NT2/D1 (cell line): Measurements from ENCODE around the gene LPP.

ENCODE experiments used
- DNase-seq: peaks from one replicate; pipeline ENCODE4 v3.0.0-alpha.2; 2011; ENCODE audit warnings: low read depth, low spot score
- H3K27me3 ChIP-seq: 2 replicates; pipeline ENCODE4 v1.6.0; 2011; ENCODE audit warnings: mild to moderate bottlenecking; ENCODE audit not compliant: insufficient read length, insufficient read depth
- H3K36me3 ChIP-seq: 2 replicates; pipeline ENCODE4 v1.6.1; 2011; ENCODE audit warnings: mild to moderate bottlenecking, low read length, mixed read lengths; ENCODE audit not compliant: insufficient read depth, insufficient read length
- H3K4me1 ChIP-seq: 2 replicates; pipeline ENCODE4 v1.5.1; 2011; ENCODE audit not compliant: insufficient read depth, insufficient read length
- H3K4me3 ChIP-seq: 2 replicates; pipeline ENCODE4 v1.5.1; 2011; ENCODE audit warnings: low read depth; ENCODE audit not compliant: insufficient read length
- H3K9ac ChIP-seq: 2 replicates; pipeline ENCODE4 v1.6.0; 2011; ENCODE audit warnings: low read depth; ENCODE audit not compliant: insufficient read length
- H3K9me3 ChIP-seq: 2 replicates; pipeline ENCODE4 v1.5.1; 2011; ENCODE audit warnings: mild to moderate bottlenecking, low read length; ENCODE audit not compliant: insufficient read depth
- SUZ12 ChIP-seq: IDR thresholded peaks from 2 replicates; pipeline ENCODE4 v1.6.1; 2011; ENCODE audit not compliant: insufficient read length, insufficient read depth; ENCODE audit errors: extremely low read depth
- YY1 ChIP-seq: IDR thresholded peaks from 2 replicates; pipeline ENCODE4 v1.6.1; 2011; ENCODE audit not compliant: insufficient read length, insufficient read depth
- ZNF274 ChIP-seq: IDR thresholded peaks from 2 replicates; pipeline ENCODE4 v1.6.1; 2011; ENCODE audit warnings: mild to moderate bottlenecking, low read depth, low read length

LPP gene

DNA sequence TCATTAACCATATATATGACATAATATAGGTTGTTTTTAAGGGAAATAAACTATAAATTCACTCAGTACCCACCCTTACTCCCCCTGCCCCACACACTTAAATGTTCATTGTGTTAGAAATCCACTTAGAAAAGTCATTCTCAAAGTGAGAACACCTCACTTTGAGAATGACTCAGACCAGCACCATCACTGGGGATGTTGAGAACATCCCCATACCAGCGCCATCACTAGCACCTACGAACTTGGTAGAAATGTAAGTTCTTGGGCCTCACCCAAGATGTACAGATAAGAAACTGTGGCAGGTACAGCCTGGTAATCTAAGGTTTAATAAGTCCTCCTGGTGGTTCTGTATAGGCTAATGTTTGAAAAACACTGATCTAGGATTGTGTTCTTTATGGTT lies 362.6 kb downstream of the LPP start:
- no peak overlapping the region for H3K4me3 ChIP-seq
- no peaks in the 10 kb centered on the region for H3K27me3 ChIP-seq
- no peak for DNase-seq
- no peaks in the 10 kb centered on the region for H3K4me1 ChIP-seq
- H3K36me3 ChIP-seq = peaks cover 2% of the 10 kb centered on the region
- no peak for TF ChIP-seq SUZ12
- TF ChIP-seq ZNF274 = no peak
- TF ChIP-seq YY1 = no peak
- H3K9ac ChIP-seq = no peak overlapping the region
- no peaks in the 10 kb centered on the region for H3K9me3 ChIP-seq

DNA sequence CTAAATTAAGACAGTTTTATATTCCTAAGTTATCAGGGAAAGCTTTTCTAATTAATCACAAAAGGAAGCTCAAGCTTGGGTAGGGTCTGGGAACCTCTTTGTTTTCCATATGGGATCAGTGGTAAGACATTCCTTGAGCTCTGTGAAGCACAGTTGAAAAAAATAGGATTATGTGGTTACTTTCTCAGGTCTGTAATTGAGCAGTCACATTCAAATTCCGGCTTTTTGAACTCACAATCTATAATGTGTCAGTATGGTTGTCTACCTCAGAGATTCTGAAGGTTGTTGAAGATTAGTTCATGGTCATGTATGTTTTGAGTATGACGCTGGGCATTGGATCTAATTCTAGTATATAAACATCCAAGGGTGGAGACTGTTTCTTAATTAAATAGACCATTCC lies 364.5 kb downstream of the LPP start:
- H3K4me3 ChIP-seq = no peak overlapping the region
- no peaks in the 10 kb centered on the region for H3K4me1 ChIP-seq
- TF ChIP-seq ZNF274 (no peak), SUZ12 (no peak)
- no peaks in the 10 kb centered on the region for H3K27me3 ChIP-seq
- no peak overlapping the region for H3K9ac ChIP-seq
- no peaks in the 10 kb centered on the region for H3K9me3 ChIP-seq
- H3K36me3 ChIP-seq = peaks cover 2% of the 10 kb centered on the region
- DNase-seq = no peak

DNA sequence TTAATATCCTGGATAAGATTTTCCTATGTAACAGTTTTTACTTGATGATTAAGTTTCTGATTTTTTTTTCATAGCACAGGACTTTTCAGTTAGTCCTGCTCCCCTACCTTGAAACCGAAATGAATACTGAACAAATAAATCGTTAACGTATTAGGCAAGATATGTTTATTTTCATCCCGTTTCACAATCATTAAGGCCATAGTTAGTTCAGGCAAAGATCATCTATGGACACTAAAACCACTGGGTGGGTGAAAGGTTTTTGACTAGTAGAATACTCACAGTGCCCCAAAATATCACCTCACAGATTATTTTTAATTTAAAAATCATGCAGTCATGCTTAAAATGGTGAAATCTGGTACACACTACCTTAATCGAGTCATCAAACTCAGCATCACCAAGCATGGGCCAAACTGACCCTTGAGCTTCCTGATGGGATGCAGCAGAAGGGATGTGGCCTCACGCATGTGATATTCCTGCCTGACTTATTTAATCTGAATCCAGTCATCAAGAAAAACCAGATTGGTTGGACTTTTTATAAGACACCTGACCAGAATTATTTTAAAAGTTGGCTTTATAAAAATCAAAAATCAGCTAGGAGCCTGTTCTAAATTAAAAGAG lies 365.0 kb downstream of the LPP start:
- peaks cover 2% of the 10 kb centered on the region for H3K36me3 ChIP-seq

DNA sequence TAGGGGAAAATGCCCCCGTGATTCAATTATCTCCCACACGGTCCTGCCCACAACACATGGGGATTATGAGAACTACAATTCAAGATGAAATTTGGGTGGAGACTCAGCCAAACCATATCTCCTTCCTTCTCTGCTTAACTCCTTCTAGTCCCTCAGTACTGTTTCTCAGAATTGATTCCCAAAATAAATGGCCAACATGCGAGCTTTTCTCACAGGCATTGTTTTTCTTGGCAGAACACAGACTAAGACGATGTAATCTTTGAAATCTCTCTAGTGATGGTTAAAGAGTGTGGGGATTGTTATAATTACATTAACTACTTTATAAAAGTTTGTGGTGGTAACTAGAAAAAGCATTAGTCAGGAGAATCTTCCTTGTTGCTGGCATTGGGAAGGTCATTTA lies 366.5 kb downstream of the LPP start:
- Histone ChIP-seq H3K27me3 (no peaks in the 10 kb centered on the region), H3K9me3 (no peaks in the 10 kb centered on the region), H3K4me3 (no peak overlapping the region), H3K9ac (no peak overlapping the region), H3K36me3 (peaks cover 6% of the 10 kb centered on the region), H3K4me1 (no peaks in the 10 kb centered on the region)
- TF ChIP-seq ZNF274 (no peak), YY1 (no peak), SUZ12 (no peak)
- DNase-seq = no peak

More for the DNA sequence above, 365.0 kb downstream of the LPP start:
- H3K9ac ChIP-seq = no peak overlapping the region
- H3K27me3 ChIP-seq = no peaks in the 10 kb centered on the region
- H3K4me1 ChIP-seq = no peaks in the 10 kb centered on the region
- no peaks in the 10 kb centered on the region for H3K9me3 ChIP-seq
- H3K4me3 ChIP-seq = no peak overlapping the region
- no peak for TF ChIP-seq ZNF274
- DNase-seq = no peak

DNA sequence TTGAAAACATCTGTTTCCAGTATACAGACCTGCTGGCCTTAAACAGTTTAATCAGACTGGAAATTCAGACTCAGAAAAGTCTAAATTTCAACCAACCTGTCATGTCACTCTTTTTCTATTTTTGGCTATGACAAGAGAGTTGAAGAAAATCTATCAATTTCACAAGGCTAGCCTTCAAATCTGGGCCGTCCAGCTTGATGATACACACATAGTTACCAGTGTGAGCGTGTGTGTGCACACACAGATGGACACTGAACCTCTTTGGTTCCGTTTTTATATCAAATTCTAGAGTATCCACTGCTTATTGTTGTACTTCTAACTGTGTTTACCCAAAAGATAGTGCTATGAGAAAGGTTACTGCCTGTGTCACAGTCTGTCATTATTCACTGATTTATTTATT lies 368.2 kb downstream of the LPP start:
- no peaks in the 10 kb centered on the region for H3K9me3 ChIP-seq
- H3K27me3 ChIP-seq = no peaks in the 10 kb centered on the region
- no peak for DNase-seq
- H3K4me1 ChIP-seq = no peaks in the 10 kb centered on the region
- no peak overlapping the region for H3K9ac ChIP-seq
- peaks cover 6% of the 10 kb centered on the region for H3K36me3 ChIP-seq
- H3K4me3 ChIP-seq = no peak overlapping the region
- TF ChIP-seq YY1 (no peak), SUZ12 (no peak), ZNF274 (no peak)

DNA sequence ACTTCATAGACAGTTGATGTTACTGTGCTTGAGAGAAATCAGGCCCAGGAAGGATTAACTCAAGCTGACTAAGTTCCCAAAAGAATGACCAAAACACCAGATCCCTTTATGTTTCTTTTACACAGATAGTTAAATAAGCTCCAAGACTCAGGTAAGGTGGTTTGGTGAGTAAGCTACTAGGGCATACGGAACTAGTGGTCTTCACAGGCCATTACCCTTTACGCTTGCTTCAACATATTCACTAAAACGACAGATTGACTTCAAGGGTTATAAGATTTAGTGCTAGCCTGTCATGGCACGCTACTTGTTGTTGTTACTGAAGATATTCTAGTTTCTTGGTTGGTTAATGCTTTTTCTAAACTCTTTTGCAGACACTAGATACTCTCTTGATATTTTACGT lies 369.3 kb downstream of the LPP start:
- no peaks in the 10 kb centered on the region for H3K27me3 ChIP-seq
- no peak for DNase-seq
- no peaks in the 10 kb centered on the region for H3K4me1 ChIP-seq
- no peak for TF ChIP-seq YY1
- no peak for TF ChIP-seq ZNF274
- no peak for TF ChIP-seq SUZ12
- H3K9ac ChIP-seq = no peak overlapping the region
- peaks cover 6% of the 10 kb centered on the region for H3K36me3 ChIP-seq
- no peaks in the 10 kb centered on the region for H3K9me3 ChIP-seq
- H3K4me3 ChIP-seq = no peak overlapping the region

DNA sequence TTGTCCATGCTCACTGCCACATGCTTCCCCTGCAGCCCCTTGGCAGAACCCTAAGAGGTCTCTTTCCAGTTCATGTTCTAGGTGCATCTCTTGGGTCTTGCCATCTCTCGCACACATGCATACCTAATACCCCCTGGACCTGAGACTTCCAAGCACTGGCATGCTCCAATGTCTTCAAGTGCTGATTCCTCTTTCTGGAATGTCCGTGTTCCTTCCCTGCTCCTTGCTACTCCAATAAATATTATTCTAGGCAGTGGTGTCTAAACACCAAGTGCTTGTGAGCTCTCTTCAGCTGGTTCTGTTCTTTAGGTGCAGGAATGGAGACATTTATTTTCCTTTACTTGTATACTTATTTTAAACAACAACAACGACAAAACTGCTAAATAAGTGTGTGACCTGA lies 370.1 kb downstream of the LPP start:
- no peaks in the 10 kb centered on the region for H3K4me1 ChIP-seq
- no peaks in the 10 kb centered on the region for H3K9me3 ChIP-seq
- no peaks in the 10 kb centered on the region for H3K27me3 ChIP-seq
- no peak overlapping the region for H3K9ac ChIP-seq
- DNase-seq = no peak
- H3K4me3 ChIP-seq = no peak overlapping the region
- H3K36me3 ChIP-seq = peaks cover 6% of the 10 kb centered on the region
- TF ChIP-seq SUZ12 (no peak), ZNF274 (no peak), YY1 (no peak)

DNA sequence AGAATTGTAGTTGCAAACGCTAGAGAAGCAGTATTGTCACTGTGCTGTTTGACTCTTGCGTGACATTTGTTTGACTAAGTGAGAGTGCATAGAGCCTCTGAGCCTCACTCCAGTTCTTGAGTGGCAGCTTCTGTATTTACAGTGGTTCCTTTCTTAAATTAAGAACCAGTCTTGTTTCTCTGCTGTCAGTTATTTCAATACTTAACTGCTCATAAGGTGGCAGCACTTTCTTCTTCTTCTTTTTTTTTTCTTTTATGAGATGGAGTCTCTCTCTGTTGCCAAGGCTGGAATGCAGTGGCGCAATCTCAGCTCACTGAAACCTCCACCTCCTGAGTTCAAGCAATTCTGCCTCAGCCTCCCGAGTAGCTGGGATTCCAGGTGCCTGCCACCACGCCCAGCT lies 372.1 kb downstream of the LPP start:
- no peak for DNase-seq
- Histone ChIP-seq H3K4me3 (no peak overlapping the region), H3K9ac (no peak overlapping the region), H3K4me1 (no peaks in the 10 kb centered on the region), H3K27me3 (no peaks in the 10 kb centered on the region), H3K36me3 (peaks cover 4% of the 10 kb centered on the region), H3K9me3 (no peaks in the 10 kb centered on the region)
- no peak for TF ChIP-seq YY1
